Keratinocyte (primary cell): Measurements from ENCODE around the gene RIC3. TPM values are rescaled to one million over a fixed set of nuclear protein-coding genes. Genes with fewer than 3 reads are reported as not detected.
A peak's percentile ranks its signal among the peaks of the same experiment; 100 is the strongest.

ENCODE experiments used
- DNase-seq: peaks from one replicate; pipeline ENCODE4 v3.0.0-alpha.2; 2011; ENCODE audit warnings: low read depth, missing footprints, low spot score
- FAIRE-seq: peaks from 2 replicates; lab custom pipeline; 2011; peaks lifted over from hg19 to GRCh38; lab: Jason Lieb, UNC
- H2AFZ ChIP-seq: 2 replicates; pipeline ENCODE4 v1.6.0; 2012; ENCODE audit warnings: low read length, control low read depth, inconsistent platforms; ENCODE audit not compliant: control insufficient read depth
- H3K27ac ChIP-seq: 2 replicates; pipeline ENCODE4 v1.5.1; 2011; ENCODE audit warnings: low read length; ENCODE audit not compliant: control insufficient read depth, insufficient read depth
- H3K27me3 ChIP-seq: 3 replicates; pipeline ENCODE4 v1.6.0; 2011; ENCODE audit warnings: low read length; ENCODE audit not compliant: control insufficient read depth, insufficient read depth; ENCODE audit errors: extremely low read depth
- H3K36me3 ChIP-seq, 2 experiments: 2 replicates in 1 of 2; 3 replicates in 1 of 2; pipeline ENCODE4 v1.5.1; 2011; ENCODE audit warnings: low read length in 2 of 2, mild to moderate bottlenecking in 1 of 2; ENCODE audit not compliant: control insufficient read depth in 2 of 2, insufficient read depth in 2 of 2; ENCODE audit errors: extremely low read depth in 1 of 2
- H3K4me1 ChIP-seq: 3 replicates; pipeline ENCODE4 v1.5.1; 2011; ENCODE audit warnings: low read length; ENCODE audit not compliant: control insufficient read depth, insufficient read depth; ENCODE audit errors: extremely low read depth
- H3K4me2 ChIP-seq: 3 replicates; pipeline ENCODE4 v1.6.0; 2011; ENCODE audit warnings: low read depth, low read length; ENCODE audit not compliant: control insufficient read depth, insufficient read depth; ENCODE audit errors: extremely low read depth
- H3K4me3 ChIP-seq, 3 experiments: fragments of 200-600 bp in 1 of 3; sonication (generic) in 1 of 3; 2 replicates in 2 of 3; 3 replicates in 1 of 3; pipeline ENCODE4 v1.5.1; 2011 to 2016; ENCODE audit warnings: low read length in 3 of 3, mild to moderate bottlenecking in 3 of 3, control low read depth in 2 of 3, inconsistent platforms in 1 of 3, low read depth in 1 of 3, mixed read lengths in 1 of 3, mixed run types in 1 of 3, moderate library complexity in 1 of 3; ENCODE audit not compliant: control insufficient read depth in 2 of 3, insufficient read depth in 2 of 3; ENCODE audit errors: extremely low read depth in 1 of 3
- H3K79me2 ChIP-seq: 2 replicates; pipeline ENCODE4 v1.6.0; 2012; ENCODE audit warnings: low read length; ENCODE audit not compliant: control insufficient read depth, insufficient read depth
- H3K9ac ChIP-seq: 3 replicates; pipeline ENCODE4 v1.6.0; 2011; ENCODE audit warnings: low read length; ENCODE audit not compliant: control insufficient read depth, insufficient read depth; ENCODE audit errors: extremely low read depth
- H3K9me1 ChIP-seq: 3 replicates; pipeline ENCODE4 v1.6.0; 2011; ENCODE audit warnings: low read length; ENCODE audit not compliant: control insufficient read depth, insufficient read depth; ENCODE audit errors: extremely low read depth
- H3K9me3 ChIP-seq: 2 replicates; pipeline ENCODE4 v1.5.1; 2012; ENCODE audit warnings: low read depth, low read length; ENCODE audit not compliant: control insufficient read depth
- H4K20me1 ChIP-seq: 3 replicates; pipeline ENCODE4 v1.6.0; 2011; ENCODE audit warnings: low read length; ENCODE audit not compliant: control insufficient read depth, insufficient read depth; ENCODE audit errors: extremely low read depth
- EZH2 ChIP-seq: IDR thresholded peaks from one replicate; pipeline ENCODE4 v1.6.1; 2012; ENCODE audit warnings: inconsistent platforms, mild to moderate bottlenecking, low read length, moderate library complexity
- dilution Hi-C: fragments of 300-500 bp; cut with MboI; formaldehyde crosslinking; loops from one replicate; pipeline ENCODE4 v1.7.0; 2020; ENCODE audit warnings: low sequenced_read_pairs; ENCODE audit not compliant: extremely low pct_ligation_motif_present
- polyA plus RNA-seq, 5 experiments: library from polyadenylated mRNA; depleted of rRNA in 3 of 5; stranded (reverse) in 3 of 5; stranded (forward) in 1 of 5; unstranded in 1 of 5; fragments of >200 nt; gene quantifications; 1 replicate in 1 of 5; 2 replicates in 3 of 5; 3 replicates in 1 of 5; pipeline versions ENCODE4 v1.2.1 to v1.2.3, GENCODE V29; 2011 to 2012; ENCODE audit warnings: missing spikeins in 2 of 5, low read depth in 1 of 5, low replicate concordance in 1 of 5
- TF ChIP-seq, protein P1 (sequence below), 3 experiments: IDR thresholded peaks in 1 of 3; conservative IDR thresholded peaks in 1 of 3; optimal IDR thresholded peaks in 1 of 3; 2 replicates in 2 of 3; 3 replicates in 1 of 3; pipeline versions ENCODE3 to v1.5.1; 2011; ENCODE audit warnings: low read length in 3 of 3, mild to moderate bottlenecking in 3 of 3, moderate library complexity in 2 of 3, control low read depth in 1 of 3, inconsistent platforms in 1 of 3; ENCODE audit not compliant: insufficient read depth in 2 of 3; ENCODE audit errors: extremely low read depth in 1 of 3

Gene RIC3
- polyA plus RNA-seq, 1 donor (not counting 4 experiments of a cell fraction or from before 2014, with no cell fraction given), result 2.5 TPM

DNA sequence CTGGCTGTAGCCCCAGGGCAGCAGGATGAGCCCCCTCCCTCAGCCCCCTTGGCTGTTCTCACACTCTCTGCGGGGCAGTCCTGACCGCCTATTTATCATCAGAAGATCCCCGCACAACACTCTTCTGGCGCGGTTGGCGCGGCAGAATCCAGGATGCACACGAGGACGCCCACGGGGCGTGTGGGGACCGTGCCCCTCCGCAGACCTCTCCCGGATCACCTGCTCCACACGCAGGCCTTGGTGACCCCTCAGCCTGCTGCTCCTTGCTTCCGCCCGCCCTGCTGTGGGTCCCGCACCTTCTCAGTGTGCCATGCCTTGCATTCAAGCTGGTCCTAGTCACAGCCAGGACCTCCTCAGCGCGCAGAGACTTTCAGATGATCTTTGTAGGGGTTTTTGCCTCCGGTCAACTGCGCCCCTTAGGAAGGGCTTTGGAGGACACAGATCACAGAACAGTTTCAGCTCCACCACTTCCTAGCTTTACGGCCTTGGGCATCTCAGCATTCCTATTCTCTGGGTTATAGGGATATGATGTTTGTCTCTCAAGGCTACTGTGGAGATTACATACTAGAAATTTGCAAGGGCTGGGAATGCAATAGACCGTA, 88.7 kb downstream of the RIC3 start:
- peaks cover 5% of the 10 kb centered on the region for H3K4me1 ChIP-seq
- dilution Hi-C loops, result no loop called here
- TF ChIP-seq EZH2, result no peak
- TF ChIP-seq, protein P1, sequence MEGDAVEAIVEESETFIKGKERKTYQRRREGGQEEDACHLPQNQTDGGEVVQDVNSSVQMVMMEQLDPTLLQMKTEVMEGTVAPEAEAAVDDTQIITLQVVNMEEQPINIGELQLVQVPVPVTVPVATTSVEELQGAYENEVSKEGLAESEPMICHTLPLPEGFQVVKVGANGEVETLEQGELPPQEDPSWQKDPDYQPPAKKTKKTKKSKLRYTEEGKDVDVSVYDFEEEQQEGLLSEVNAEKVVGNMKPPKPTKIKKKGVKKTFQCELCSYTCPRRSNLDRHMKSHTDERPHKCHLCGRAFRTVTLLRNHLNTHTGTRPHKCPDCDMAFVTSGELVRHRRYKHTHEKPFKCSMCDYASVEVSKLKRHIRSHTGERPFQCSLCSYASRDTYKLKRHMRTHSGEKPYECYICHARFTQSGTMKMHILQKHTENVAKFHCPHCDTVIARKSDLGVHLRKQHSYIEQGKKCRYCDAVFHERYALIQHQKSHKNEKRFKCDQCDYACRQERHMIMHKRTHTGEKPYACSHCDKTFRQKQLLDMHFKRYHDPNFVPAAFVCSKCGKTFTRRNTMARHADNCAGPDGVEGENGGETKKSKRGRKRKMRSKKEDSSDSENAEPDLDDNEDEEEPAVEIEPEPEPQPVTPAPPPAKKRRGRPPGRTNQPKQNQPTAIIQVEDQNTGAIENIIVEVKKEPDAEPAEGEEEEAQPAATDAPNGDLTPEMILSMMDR (optimal IDR thresholded peaks at IDR 0.05 in 1 of 3, IDR thresholded peaks at IDR 0.05 in 1 of 3, conservative IDR thresholded peaks at IDR 0.05 in 1 of 3; ENCODE audit: extremely low read depth in 1 of 3, insufficient read depth in 2 of 3, low read length in 3 of 3), result no peak
- H3K4me3 ChIP-seq, result no peak overlapping the region
- no peak for FAIRE-seq
- H3K9me1 ChIP-seq, result no peaks in the 10 kb centered on the region
- peak overlapping the region; percentile 71 for H3K4me2 ChIP-seq
- no peak overlapping the region for H2AFZ ChIP-seq
- peaks cover 11% of the 10 kb centered on the region for H3K27me3 ChIP-seq
- H3K9me3 ChIP-seq, result no peaks in the 10 kb centered on the region
- H3K27ac ChIP-seq, result no peak overlapping the region
- DNase-seq, result no peak
- H3K9ac ChIP-seq, result no peak overlapping the region
- no peaks in the 10 kb centered on the region for H3K36me3 ChIP-seq
- H3K79me2 ChIP-seq, result no peaks in the 10 kb centered on the region
- no peaks in the 10 kb centered on the region for H4K20me1 ChIP-seq

DNA sequence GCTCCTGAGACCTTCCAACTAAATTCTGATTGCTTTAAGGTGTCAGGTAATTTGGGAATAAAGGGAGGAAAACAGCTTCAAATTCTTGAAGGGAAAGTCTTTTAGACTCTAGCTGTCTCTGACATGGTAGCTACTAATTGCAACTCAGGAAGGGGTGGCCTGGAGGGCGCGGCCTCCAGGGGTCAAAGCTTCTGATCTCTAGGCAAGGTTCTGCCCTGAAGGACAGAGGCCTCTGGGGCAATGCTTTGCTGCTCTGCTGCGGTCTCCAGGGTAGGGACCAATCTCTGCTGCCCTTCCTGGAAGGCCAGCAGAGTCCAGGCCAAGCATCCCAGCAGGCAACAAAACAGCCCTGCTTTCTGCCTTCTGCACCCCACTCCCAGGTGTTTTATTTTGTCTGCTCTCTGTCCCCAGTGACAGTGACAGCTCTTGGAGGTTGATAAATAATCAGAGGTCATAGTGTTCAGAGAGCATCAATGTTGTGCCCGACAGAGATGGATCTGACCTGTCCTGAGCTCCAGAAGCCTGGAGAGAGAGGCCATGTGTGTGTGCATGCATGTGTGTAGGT, 89.6 kb downstream of the RIC3 start:
- DNase-seq, result no peak
- Histone ChIP-seq H3K9me3 (no peaks in the 10 kb centered on the region), H3K9ac (no peak overlapping the region), H3K4me3 (no peak overlapping the region), H3K27me3 (peaks cover 11% of the 10 kb centered on the region), H3K9me1 (no peaks in the 10 kb centered on the region), H3K27ac (no peak overlapping the region), H3K4me1 (peaks cover 5% of the 10 kb centered on the region), H3K4me2 (no peak overlapping the region), H3K79me2 (no peaks in the 10 kb centered on the region), H4K20me1 (no peaks in the 10 kb centered on the region), H3K36me3 (no peaks in the 10 kb centered on the region), H2AFZ (no peak overlapping the region)
- no peak for TF ChIP-seq EZH2
- TF ChIP-seq, protein P1 (optimal IDR thresholded peaks at IDR 0.05 in 1 of 3, IDR thresholded peaks at IDR 0.05 in 1 of 3, conservative IDR thresholded peaks at IDR 0.05 in 1 of 3; ENCODE audit: extremely low read depth in 1 of 3, insufficient read depth in 2 of 3, low read length in 3 of 3), result no peak
- dilution Hi-C loops, result no loop called here
- FAIRE-seq, result no peak
